ENCODE results near the gene GLOD5.

The GLOD5 gene

DNA sequence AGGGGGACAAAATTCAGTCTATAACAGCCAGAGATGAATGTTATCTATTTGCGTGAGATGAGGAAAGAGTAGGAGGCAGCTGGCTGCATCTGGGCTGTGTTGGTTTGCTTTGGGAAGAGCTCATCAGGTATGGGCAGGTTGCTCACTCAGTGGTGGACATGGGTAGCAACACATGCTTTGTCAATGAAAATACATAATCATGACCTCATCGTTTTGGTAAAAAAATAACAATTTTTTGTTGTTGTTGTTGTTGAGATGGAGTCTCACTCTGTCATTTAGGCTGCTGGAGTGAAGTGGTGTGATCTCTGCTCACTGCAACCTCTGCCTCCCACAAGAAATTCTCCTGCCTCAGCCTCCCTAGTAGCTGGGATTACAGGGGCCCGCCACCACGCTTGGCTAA is 16.3 kb upstream of the GLOD5 start:
- Histone ChIP-seq H2BK15ac (ENCODE audit: low read length) (no peak overlapping the region), H3K4ac (ENCODE audit: low read length) (no peak overlapping the region), H2AFZ (ENCODE audit: low read length) (peak overlapping the region; percentile 23), H3K9ac (ENCODE audit: low read depth, low read length, poor library complexity) (no peak overlapping the region), H3K14ac (ENCODE audit: low read length) (no peak overlapping the region), H3K36me3 (replicated peaks in 1 of 2; ENCODE audit: control insufficient read depth in 2 of 2, insufficient read depth in 2 of 2, low read length in 2 of 2) (no peaks in the 10 kb centered on the region), H2BK120ac (ENCODE audit: low read depth, low read length) (no peak overlapping the region), H3K23ac (ENCODE audit: low read depth, low read length, poor library complexity) (no peak overlapping the region), H3K4me1 (ENCODE audit: control insufficient read depth in 2 of 2, insufficient read depth in 1 of 2, low read depth in 1 of 2, low read length in 2 of 2) (no peaks in the 10 kb centered on the region), H3K27ac (replicated peaks; ENCODE audit: low read length) (no peak overlapping the region), H4K8ac (ENCODE audit: low read depth, low read length) (no peak overlapping the region), H3K27me3 (ENCODE audit: control insufficient read depth in 3 of 3, insufficient read depth in 3 of 3, low read depth in 1 of 3, low read length in 3 of 3) (no peaks in the 10 kb centered on the region), H4K91ac (ENCODE audit: low read depth, low read length, poor library complexity) (no peak overlapping the region), H2BK5ac (ENCODE audit: low read length) (no peak overlapping the region), H2AK5ac (ENCODE audit: low read depth, low read length) (no peak overlapping the region), H3K4me2 (ENCODE audit: insufficient read depth, low read length, poor library complexity, severe bottlenecking) (no peak overlapping the region), H3K18ac (ENCODE audit: low read length) (no peak overlapping the region), H2BK12ac (ENCODE audit: low read length) (no peak overlapping the region), H3K79me1 (ENCODE audit: low read depth, low read length) (no peaks in the 10 kb centered on the region), H3K9me3 (replicated peaks in 1 of 2; ENCODE audit: control insufficient read depth in 2 of 2, insufficient read depth in 1 of 2, low read depth in 1 of 2, low read length in 2 of 2) (no peaks in the 10 kb centered on the region), H3K4me3 (ENCODE audit: low read length in 2 of 2) (no peak overlapping the region)
- no CpG with 5 or more reads among the region's 4 CpGs for WGBS, 2 donors (ENCODE audit: extremely low coverage in 2 of 2, insufficient read length in 2 of 2, insufficient replicate concordance in 1 of 2)
- DNase-seq (ENCODE audit: low spot score), result no peak

DNA sequence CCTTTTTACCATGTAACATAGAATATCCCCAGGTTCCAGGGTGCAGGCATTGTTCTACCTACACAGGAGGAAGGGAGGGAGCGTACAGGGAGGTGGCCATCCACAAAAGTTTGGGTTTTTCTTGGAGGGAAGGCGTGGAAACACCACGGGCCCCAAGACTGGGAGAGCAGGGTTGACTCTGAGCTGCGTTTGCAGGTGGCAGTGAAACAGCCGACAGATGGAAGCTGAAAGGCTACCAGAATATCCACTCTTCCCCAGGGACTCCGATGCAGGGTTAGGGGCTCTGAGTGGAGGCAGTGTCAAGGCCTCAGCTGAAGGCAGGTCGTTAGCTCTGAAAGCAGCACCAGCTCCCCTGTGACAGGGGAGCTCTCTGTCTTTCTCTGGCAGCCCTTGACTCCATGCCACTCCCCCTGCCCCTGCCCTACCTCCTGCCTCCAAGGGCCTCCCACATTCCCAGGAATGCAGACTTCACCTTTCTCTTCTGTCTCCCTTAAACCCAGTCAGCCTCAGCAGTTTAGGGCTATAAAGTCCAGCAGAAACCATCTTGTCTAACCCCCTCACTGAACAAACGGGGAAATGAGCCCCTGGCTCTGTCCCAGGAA is 14.0 kb upstream of the GLOD5 start:
- Histone ChIP-seq H3K27me3 (ENCODE audit: control insufficient read depth in 3 of 3, insufficient read depth in 3 of 3, low read depth in 1 of 3, low read length in 3 of 3) (peaks cover 0 to 5% (median 0%) of the 10 kb centered on the region in 3 experiments), H3K4ac (ENCODE audit: low read length) (no peak overlapping the region), H3K4me3 (ENCODE audit: low read length in 2 of 2) (no peak overlapping the region), H2AK5ac (ENCODE audit: low read depth, low read length) (no peak overlapping the region), H3K4me2 (ENCODE audit: insufficient read depth, low read length, poor library complexity, severe bottlenecking) (no peak overlapping the region), H2BK12ac (ENCODE audit: low read length) (no peak overlapping the region), H3K36me3 (replicated peaks in 1 of 2; ENCODE audit: control insufficient read depth in 2 of 2, insufficient read depth in 2 of 2, low read length in 2 of 2) (no peaks in the 10 kb centered on the region), H3K9me3 (replicated peaks in 1 of 2; ENCODE audit: control insufficient read depth in 2 of 2, insufficient read depth in 1 of 2, low read depth in 1 of 2, low read length in 2 of 2) (no peaks in the 10 kb centered on the region), H4K8ac (ENCODE audit: low read depth, low read length) (no peak overlapping the region), H3K4me1 (ENCODE audit: control insufficient read depth in 2 of 2, insufficient read depth in 1 of 2, low read depth in 1 of 2, low read length in 2 of 2) (no peaks in the 10 kb centered on the region), H4K91ac (ENCODE audit: low read depth, low read length, poor library complexity) (no peak overlapping the region), H2AFZ (ENCODE audit: low read length) (peak overlapping the region; percentile 44), H3K79me1 (ENCODE audit: low read depth, low read length) (no peaks in the 10 kb centered on the region), H3K14ac (ENCODE audit: low read length) (no peak overlapping the region), H2BK5ac (ENCODE audit: low read length) (no peak overlapping the region), H2BK120ac (ENCODE audit: low read depth, low read length) (no peak overlapping the region), H3K23ac (ENCODE audit: low read depth, low read length, poor library complexity) (no peak overlapping the region), H3K18ac (ENCODE audit: low read length) (no peak overlapping the region), H3K9ac (ENCODE audit: low read depth, low read length, poor library complexity) (no peak overlapping the region), H2BK15ac (ENCODE audit: low read length) (no peak overlapping the region), H3K27ac (replicated peaks; ENCODE audit: low read length) (no peak overlapping the region)
- no peak for DNase-seq (ENCODE audit: low spot score)
- no CpG with 5 or more reads among the region's 8 CpGs for WGBS, 2 donors (ENCODE audit: extremely low coverage in 2 of 2, insufficient read length in 2 of 2, insufficient replicate concordance in 1 of 2)

DNA sequence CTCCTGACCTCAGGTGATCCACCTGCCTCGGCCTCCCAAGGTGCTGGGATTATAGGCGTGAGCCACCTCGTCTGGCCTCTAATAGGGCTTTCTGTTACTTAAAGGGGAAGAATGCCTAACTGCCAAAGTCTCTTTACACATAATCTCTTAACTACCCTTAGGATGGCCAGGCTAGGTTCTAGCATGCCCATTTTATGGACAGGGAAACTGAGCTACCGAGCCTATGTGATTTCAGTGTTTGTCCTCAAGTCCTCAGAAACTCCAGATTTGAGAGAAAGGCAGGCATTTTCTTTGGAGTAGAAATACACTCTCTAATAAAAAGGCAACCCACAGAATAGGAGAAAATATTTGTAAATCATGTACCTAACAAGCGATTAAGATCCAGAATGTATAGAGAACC is 12.4 kb upstream of the GLOD5 start:
- H3K4ac ChIP-seq (ENCODE audit: low read length), result no peak overlapping the region
- peaks cover 0 to 5% (median 0%) of the 10 kb centered on the region in 3 experiments for H3K27me3 ChIP-seq (ENCODE audit: control insufficient read depth in 3 of 3, insufficient read depth in 3 of 3, low read depth in 1 of 3, low read length in 3 of 3)
- no peak overlapping the region for H2BK15ac ChIP-seq (ENCODE audit: low read length)
- H2AFZ ChIP-seq (ENCODE audit: low read length), result no peak overlapping the region
- no peaks in the 10 kb centered on the region for H3K36me3 ChIP-seq (replicated peaks in 1 of 2; ENCODE audit: control insufficient read depth in 2 of 2, insufficient read depth in 2 of 2, low read length in 2 of 2)
- H2BK120ac ChIP-seq (ENCODE audit: low read depth, low read length), result no peak overlapping the region
- no peak overlapping the region for H4K91ac ChIP-seq (ENCODE audit: low read depth, low read length, poor library complexity)
- no peak overlapping the region for H3K14ac ChIP-seq (ENCODE audit: low read length)
- H3K4me1 ChIP-seq (ENCODE audit: control insufficient read depth in 2 of 2, insufficient read depth in 1 of 2, low read depth in 1 of 2, low read length in 2 of 2), result no peaks in the 10 kb centered on the region
- H2BK12ac ChIP-seq (ENCODE audit: low read length), result no peak overlapping the region
- WGBS, 2 donors (ENCODE audit: extremely low coverage in 2 of 2, insufficient read length in 2 of 2, insufficient replicate concordance in 1 of 2), result no CpG with 5 or more reads among the region's 5 CpGs
- H3K9me3 ChIP-seq (replicated peaks in 1 of 2; ENCODE audit: control insufficient read depth in 2 of 2, insufficient read depth in 1 of 2, low read depth in 1 of 2, low read length in 2 of 2), result no peaks in the 10 kb centered on the region
- no peak overlapping the region for H3K9ac ChIP-seq (ENCODE audit: low read depth, low read length, poor library complexity)
- no peak overlapping the region for H3K27ac ChIP-seq (replicated peaks; ENCODE audit: low read length)
- no peak for DNase-seq (ENCODE audit: low spot score)
- H4K8ac ChIP-seq (ENCODE audit: low read depth, low read length), result no peak overlapping the region
- H3K23ac ChIP-seq (ENCODE audit: low read depth, low read length, poor library complexity), result no peak overlapping the region
- H3K4me3 ChIP-seq (ENCODE audit: low read length in 2 of 2), result no peak overlapping the region
- H3K18ac ChIP-seq (ENCODE audit: low read length), result no peak overlapping the region
- no peak overlapping the region for H2BK5ac ChIP-seq (ENCODE audit: low read length)
- no peaks in the 10 kb centered on the region for H3K79me1 ChIP-seq (ENCODE audit: low read depth, low read length)
- H3K4me2 ChIP-seq (ENCODE audit: insufficient read depth, low read length, poor library complexity, severe bottlenecking), result no peak overlapping the region
- H2AK5ac ChIP-seq (ENCODE audit: low read depth, low read length), result no peak overlapping the region

DNA sequence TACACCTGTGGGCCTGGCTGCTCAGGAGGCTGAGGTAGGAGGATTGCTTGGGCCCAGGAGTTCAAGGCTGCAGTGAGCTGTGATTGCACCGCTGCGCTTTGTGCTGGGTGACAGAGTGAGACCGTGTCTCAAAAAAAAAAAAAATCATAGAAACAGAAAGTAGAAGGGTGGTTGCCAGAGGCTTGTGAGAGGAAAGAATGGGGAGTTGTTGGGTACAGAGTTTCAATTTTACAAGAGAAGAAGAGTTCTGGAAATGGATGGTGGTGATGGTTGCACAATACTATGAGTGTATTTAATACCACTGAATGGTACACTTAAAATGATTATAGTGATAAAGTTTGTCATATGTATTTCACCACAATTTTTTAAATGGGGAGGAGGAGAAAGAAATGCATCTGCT is 10.2 kb upstream of the GLOD5 start:
- Histone ChIP-seq H3K27me3 (ENCODE audit: control insufficient read depth in 3 of 3, insufficient read depth in 3 of 3, low read depth in 1 of 3, low read length in 3 of 3) (peaks cover 0 to 13% (median 0%) of the 10 kb centered on the region in 3 experiments), H3K18ac (ENCODE audit: low read length) (no peak overlapping the region), H3K9me3 (replicated peaks in 1 of 2; ENCODE audit: control insufficient read depth in 2 of 2, insufficient read depth in 1 of 2, low read depth in 1 of 2, low read length in 2 of 2) (no peaks in the 10 kb centered on the region), H3K9ac (ENCODE audit: low read depth, low read length, poor library complexity) (no peak overlapping the region), H2BK15ac (ENCODE audit: low read length) (no peak overlapping the region), H3K4ac (ENCODE audit: low read length) (no peak overlapping the region), H3K4me3 (ENCODE audit: low read length in 2 of 2) (no peak overlapping the region), H3K14ac (ENCODE audit: low read length) (no peak overlapping the region), H2BK12ac (ENCODE audit: low read length) (no peak overlapping the region), H3K79me1 (ENCODE audit: low read depth, low read length) (no peaks in the 10 kb centered on the region), H4K91ac (ENCODE audit: low read depth, low read length, poor library complexity) (no peak overlapping the region), H3K4me1 (ENCODE audit: control insufficient read depth in 2 of 2, insufficient read depth in 1 of 2, low read depth in 1 of 2, low read length in 2 of 2) (no peaks in the 10 kb centered on the region), H3K36me3 (replicated peaks in 1 of 2; ENCODE audit: control insufficient read depth in 2 of 2, insufficient read depth in 2 of 2, low read length in 2 of 2) (no peaks in the 10 kb centered on the region), H2BK120ac (ENCODE audit: low read depth, low read length) (no peak overlapping the region), H4K8ac (ENCODE audit: low read depth, low read length) (no peak overlapping the region), H2AK5ac (ENCODE audit: low read depth, low read length) (no peak overlapping the region), H3K23ac (ENCODE audit: low read depth, low read length, poor library complexity) (no peak overlapping the region), H3K27ac (replicated peaks; ENCODE audit: low read length) (no peak overlapping the region), H2BK5ac (ENCODE audit: low read length) (no peak overlapping the region), H2AFZ (ENCODE audit: low read length) (no peak overlapping the region), H3K4me2 (ENCODE audit: insufficient read depth, low read length, poor library complexity, severe bottlenecking) (no peak overlapping the region)
- no peak for DNase-seq (ENCODE audit: low spot score)
- no CpG with 5 or more reads among the region's 3 CpGs for WGBS, 2 donors (ENCODE audit: extremely low coverage in 2 of 2, insufficient read length in 2 of 2, insufficient replicate concordance in 1 of 2)
